ENCODE measurements around the gene DIAPH2.

GRCh38 chrX:97602465-97603258 lies 918.0 kb downstream of the DIAPH2 start:
- TF ChIP-seq POLR2A (IDR thresholded peaks at IDR 0.05) = no peak
- TF ChIP-seq CTCF (IDR thresholded peaks at IDR 0.05) = no peak

Measured in esophagus squamous epithelium (tissue), 4 donors.